Mesenchymal stem cell (in vitro differentiated cells and primary cell): Measurements from ENCODE around the gene ROR2.

Experiments
- DNase-seq: peaks from one replicate; pipeline ENCODE4 v3.0.0-alpha.2; 2013
- H2AFZ ChIP-seq: one replicate; pipeline ENCODE4 v1.6.1; 2013; ENCODE audit warnings: low read depth, mild to moderate bottlenecking, control low read depth, inconsistent platforms, low read length, moderate library complexity
- H2AK5ac ChIP-seq: 2 replicates; pipeline ENCODE4 v1.6.1; 2013; ENCODE audit warnings: low read length, moderate library complexity, mild to moderate bottlenecking, inconsistent platforms; ENCODE audit not compliant: severe bottlenecking
- H2BK120ac ChIP-seq: one replicate; pipeline ENCODE4 v1.6.1; 2013; ENCODE audit warnings: low read depth, mild to moderate bottlenecking, inconsistent platforms, low read length, moderate library complexity
- H2BK12ac ChIP-seq, 2 experiments: one replicate each; pipeline ENCODE4 v1.6.1; 2013; ENCODE audit warnings: inconsistent platforms in 2 of 2, low read length in 2 of 2, mild to moderate bottlenecking in 2 of 2, moderate library complexity in 2 of 2, control low read depth in 1 of 2
- H2BK15ac ChIP-seq: one replicate; pipeline ENCODE4 v1.6.1; 2013; ENCODE audit warnings: mild to moderate bottlenecking, low read depth, inconsistent platforms; ENCODE audit not compliant: poor library complexity, severe bottlenecking
- H2BK5ac ChIP-seq: 2 replicates; pipeline ENCODE4 v1.6.1; 2013; ENCODE audit warnings: low read depth, mild to moderate bottlenecking, low read length, control low read depth, inconsistent platforms; ENCODE audit not compliant: poor library complexity, severe bottlenecking
- H3K14ac ChIP-seq, 2 experiments: one replicate each; pipeline ENCODE4 v1.6.1; 2013; ENCODE audit warnings: inconsistent platforms in 2 of 2, low read length in 2 of 2, control low read depth in 1 of 2, mild to moderate bottlenecking in 1 of 2, moderate library complexity in 1 of 2
- H3K18ac ChIP-seq, 2 experiments: one replicate each; pipeline ENCODE4 v1.6.1; 2013; ENCODE audit warnings: inconsistent platforms in 2 of 2, low read length in 2 of 2, control low read depth in 1 of 2, low read depth in 1 of 2, mild to moderate bottlenecking in 1 of 2
- H3K23ac ChIP-seq, 2 experiments: one replicate each; pipeline ENCODE4 v1.6.1; 2013; ENCODE audit warnings: inconsistent platforms in 2 of 2, low read length in 2 of 2, mild to moderate bottlenecking in 2 of 2, moderate library complexity in 2 of 2, control low read depth in 1 of 2
- H3K27ac ChIP-seq: 2 replicates; pipeline ENCODE4 v1.5.1; 2013; ENCODE audit warnings: mild to moderate bottlenecking, moderate library complexity, low read length, control low read depth, inconsistent platforms; ENCODE audit not compliant: poor library complexity, severe bottlenecking
- H3K27me3 ChIP-seq, 2 experiments: 2 replicates each; pipeline versions ENCODE4 v1.6.1 to v1.7.0; 2013; ENCODE audit warnings: low read length in 2 of 2, mild to moderate bottlenecking in 2 of 2, moderate library complexity in 2 of 2, control low read depth in 1 of 2, inconsistent platforms in 1 of 2; ENCODE audit not compliant: control insufficient read depth in 1 of 2, insufficient read depth in 1 of 2
- H3K36me3 ChIP-seq, 2 experiments: 2 replicates each; pipeline versions ENCODE4 v1.6.1 to v1.7.0; 2013; ENCODE audit warnings: low read length in 2 of 2, control low read depth in 1 of 2, inconsistent platforms in 1 of 2, low read depth in 1 of 2, mild to moderate bottlenecking in 1 of 2; ENCODE audit not compliant: insufficient read depth in 2 of 2, control insufficient read depth in 1 of 2
- H3K4ac ChIP-seq, 2 experiments: one replicate each; pipeline ENCODE4 v1.6.1; 2013; ENCODE audit warnings: inconsistent platforms in 2 of 2, low read length in 2 of 2, mild to moderate bottlenecking in 2 of 2, moderate library complexity in 2 of 2, control low read depth in 1 of 2, low read depth in 1 of 2
- H3K4me1 ChIP-seq: 2 replicates; pipeline ENCODE4 v1.6.1; 2013; ENCODE audit warnings: low read depth, low read length, control low read depth; ENCODE audit not compliant: control insufficient read depth, insufficient read depth
- H3K4me2 ChIP-seq: 2 replicates; pipeline ENCODE4 v1.6.1; 2013; ENCODE audit warnings: low read length, mild to moderate bottlenecking, inconsistent platforms; ENCODE audit not compliant: poor library complexity, severe bottlenecking
- H3K4me3 ChIP-seq, 2 experiments: 2 replicates each; pipeline versions ENCODE4 v1.5.1 to v1.7.0; 2013; ENCODE audit warnings: low read length in 2 of 2, mild to moderate bottlenecking in 2 of 2, control low read depth in 1 of 2, low read depth in 1 of 2; ENCODE audit not compliant: insufficient read depth in 1 of 2
- H3K79me1 ChIP-seq: replicated peaks from 2 replicates; pipeline ENCODE4 v1.6.1; 2013; ENCODE audit warnings: mild to moderate bottlenecking, control low read depth, low read length, inconsistent platforms; ENCODE audit not compliant: poor library complexity, severe bottlenecking
- H3K9ac ChIP-seq: 2 replicates; pipeline ENCODE4 v1.7.0; 2013; ENCODE audit warnings: mild to moderate bottlenecking, low read length, moderate library complexity
- H3K9me3 ChIP-seq: 2 replicates; pipeline ENCODE4 v1.7.0; 2013; ENCODE audit warnings: mild to moderate bottlenecking, low read length; ENCODE audit not compliant: control insufficient read depth
- H4K8ac ChIP-seq: one replicate; pipeline ENCODE4 v1.6.1; 2013; ENCODE audit warnings: inconsistent platforms, mild to moderate bottlenecking, low read length, moderate library complexity
- H4K91ac ChIP-seq: one replicate; pipeline ENCODE4 v1.6.1; 2013; ENCODE audit warnings: mild to moderate bottlenecking, low read length, inconsistent platforms
- WGBS: methylation state at CpG from one replicate; pipeline ENCODE4 v1.1.7; 2013; ENCODE audit warnings: mixed read lengths; 5-methylcytosine and 5-hydroxymethylcytosine counted together

ROR2 gene

DNA sequence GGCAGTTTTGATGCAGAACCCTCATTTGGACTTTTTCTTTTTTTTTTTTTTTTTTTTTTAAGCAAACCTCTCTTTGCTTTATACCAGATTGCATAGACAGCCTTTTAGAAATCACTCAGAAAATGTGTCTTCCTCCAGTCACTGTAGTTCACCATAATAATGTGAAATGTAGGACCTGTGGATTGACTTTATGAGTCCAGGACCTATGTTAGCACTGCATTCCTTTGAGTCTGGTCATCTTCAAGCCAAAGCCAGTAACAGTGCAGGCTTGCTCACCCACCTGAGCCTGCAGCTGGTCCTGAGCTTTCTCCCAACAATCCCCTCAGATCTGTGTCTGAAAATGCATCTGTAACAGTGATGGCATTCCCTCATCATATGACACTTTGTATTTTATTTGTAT, 415.7 kb downstream of the ROR2 start:
- Histone ChIP-seq H2AFZ (no peak overlapping the region), H3K18ac (peak overlapping the region in 1 of 2 experiments; percentile 37), H3K4me1 (peaks cover 21% of the 10 kb centered on the region), H2BK120ac (no peak overlapping the region), H3K9me3 (no peaks in the 10 kb centered on the region), H3K79me1 (no peaks in the 10 kb centered on the region), H3K23ac (no peak overlapping the region), H4K8ac (no peak overlapping the region), H2AK5ac (no peak overlapping the region), H2BK15ac (no peak overlapping the region), H3K27me3 (no peaks in the 10 kb centered on the region), H3K27ac (no peak overlapping the region), H2BK12ac (peak overlapping the region in 1 of 2 experiments; percentile 79), H3K4me3 (no peak overlapping the region), H3K36me3 (no peaks in the 10 kb centered on the region), H3K4me2 (no peak overlapping the region), H3K9ac (no peak overlapping the region), H3K4ac (no peak overlapping the region), H3K14ac (no peak overlapping the region), H4K91ac (no peak overlapping the region), H2BK5ac (no peak overlapping the region)
- DNase-seq: no peak

DNA sequence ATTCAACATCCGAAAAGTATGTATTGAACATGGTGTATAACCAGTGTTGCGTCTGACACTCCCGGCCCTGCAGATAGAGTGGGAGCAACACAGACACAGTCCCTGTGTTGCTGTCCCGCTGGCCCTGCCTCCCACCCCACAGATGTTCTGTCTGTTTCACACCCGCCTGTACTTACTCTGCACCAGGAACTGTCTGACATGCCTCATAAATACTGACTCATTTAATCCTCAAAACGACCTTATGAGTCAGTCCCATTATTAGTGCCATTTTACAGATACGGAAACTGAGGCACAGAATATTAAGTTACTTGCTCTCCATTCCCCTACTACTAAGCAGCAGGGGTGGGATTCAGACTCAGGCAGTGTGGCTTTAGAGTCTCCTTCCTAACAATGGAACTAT, 416.6 kb downstream of the ROR2 start:
- Histone ChIP-seq H3K79me1 (no peaks in the 10 kb centered on the region), H4K8ac (no peak overlapping the region), H3K4me1 (peaks cover 21% of the 10 kb centered on the region), H3K27ac (no peak overlapping the region), H3K9ac (no peak overlapping the region), H4K91ac (no peak overlapping the region), H3K18ac (no peak overlapping the region), H2BK15ac (no peak overlapping the region), H3K9me3 (no peaks in the 10 kb centered on the region), H2BK120ac (no peak overlapping the region), H3K4me2 (no peak overlapping the region), H3K4ac (no peak overlapping the region), H2AFZ (no peak overlapping the region), H2BK12ac (peak overlapping the region in 1 of 2 experiments; percentile 6), H3K14ac (no peak overlapping the region), H2AK5ac (peak overlapping the region; percentile 21), H2BK5ac (no peak overlapping the region), H3K27me3 (no peaks in the 10 kb centered on the region), H3K36me3 (no peaks in the 10 kb centered on the region), H3K23ac (no peak overlapping the region), H3K4me3 (no peak overlapping the region)
- 64% methylated on average over 7 of the region's 7 CpGs for WGBS
- no peak for DNase-seq

DNA sequence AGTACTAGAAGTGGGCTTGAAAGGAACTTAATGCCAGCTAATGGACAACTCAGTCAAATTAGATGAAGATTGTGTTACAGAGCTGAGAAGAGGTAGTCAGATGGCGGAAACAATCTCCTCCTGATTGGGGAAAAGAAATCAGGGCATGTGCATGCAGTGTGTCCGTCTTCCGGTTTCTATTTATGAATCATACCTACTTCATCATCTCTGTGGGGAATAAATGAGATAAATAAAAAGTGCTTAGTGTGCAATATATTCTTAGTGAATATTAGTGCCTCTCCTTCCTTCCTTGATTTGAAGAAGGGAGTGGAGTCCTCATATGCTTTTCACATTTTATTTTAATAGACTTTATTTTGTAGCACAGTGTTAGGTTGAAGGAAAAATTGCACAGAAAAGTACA, 417.7 kb downstream of the ROR2 start:
- H3K4me2 ChIP-seq: no peak overlapping the region
- H4K91ac ChIP-seq: no peak overlapping the region
- H2BK15ac ChIP-seq: no peak overlapping the region
- no peak overlapping the region for H3K4me3 ChIP-seq
- no peak overlapping the region for H3K18ac ChIP-seq
- no peak overlapping the region for H3K14ac ChIP-seq
- no peak overlapping the region for H3K4ac ChIP-seq
- no peaks in the 10 kb centered on the region for H3K79me1 ChIP-seq
- H2BK12ac ChIP-seq: no peak overlapping the region
- H2BK120ac ChIP-seq: no peak overlapping the region
- no CpG with 5 or more reads among the region's 3 CpGs for WGBS
- H2AFZ ChIP-seq: no peak overlapping the region
- no peaks in the 10 kb centered on the region for H3K36me3 ChIP-seq
- no peaks in the 10 kb centered on the region for H3K27me3 ChIP-seq
- no peak overlapping the region for H4K8ac ChIP-seq
- H2BK5ac ChIP-seq: no peak overlapping the region
- H3K27ac ChIP-seq: no peak overlapping the region
- H3K9me3 ChIP-seq: peaks cover 4% of the 10 kb centered on the region
- peaks cover 19% of the 10 kb centered on the region for H3K4me1 ChIP-seq
- no peak overlapping the region for H2AK5ac ChIP-seq
- H3K23ac ChIP-seq: no peak overlapping the region
- DNase-seq: no peak
- H3K9ac ChIP-seq: no peak overlapping the region

DNA sequence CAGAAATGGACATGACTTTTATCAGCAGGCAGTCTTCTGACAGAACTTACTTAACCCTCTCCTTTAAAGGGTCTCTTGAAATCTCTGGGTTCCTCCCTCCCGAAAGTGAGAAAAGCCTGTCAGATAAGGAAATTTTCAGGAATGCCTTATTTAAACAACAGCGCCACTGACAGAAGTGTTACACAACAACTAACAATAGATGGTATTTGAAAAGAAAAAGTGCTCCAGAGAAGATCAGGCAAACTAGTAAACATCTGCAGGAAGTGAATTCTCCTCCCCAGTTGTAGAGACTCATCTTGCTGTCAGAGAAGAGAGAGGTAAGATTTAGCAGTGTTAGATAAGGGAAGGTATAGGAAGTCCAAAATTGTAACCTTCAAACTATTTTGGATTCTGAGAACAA, 419.2 kb downstream of the ROR2 start:
- H2BK5ac ChIP-seq: no peak overlapping the region
- H3K4me3 ChIP-seq: no peak overlapping the region
- no peaks in the 10 kb centered on the region for H3K79me1 ChIP-seq
- no peak overlapping the region for H3K4me2 ChIP-seq
- no peak overlapping the region for H3K4ac ChIP-seq
- H2BK12ac ChIP-seq: no peak overlapping the region
- no peak overlapping the region for H2BK15ac ChIP-seq
- no peak overlapping the region for H2BK120ac ChIP-seq
- no peak overlapping the region for H3K9ac ChIP-seq
- no peaks in the 10 kb centered on the region for H3K27me3 ChIP-seq
- peaks cover 11% of the 10 kb centered on the region for H3K4me1 ChIP-seq
- no peak overlapping the region for H2AFZ ChIP-seq
- H3K9me3 ChIP-seq: peaks cover 6% of the 10 kb centered on the region
- no peak overlapping the region for H3K14ac ChIP-seq
- no peak overlapping the region for H2AK5ac ChIP-seq
- no peak overlapping the region for H3K27ac ChIP-seq
- H3K23ac ChIP-seq: no peak overlapping the region
- no peak overlapping the region for H4K91ac ChIP-seq
- H3K36me3 ChIP-seq: no peaks in the 10 kb centered on the region
- H3K18ac ChIP-seq: no peak overlapping the region
- no peak overlapping the region for H4K8ac ChIP-seq
- DNase-seq: peak; percentile 56
- 0% methylated on average over 1 of the region's 2 CpGs for WGBS
